OCI-M2 (cell line): Measurements from ENCODE around the gene LITAF.
"Not testable (repeated sequence)": the region's sequence is repeated elsewhere in the genome, so short reads cannot be mapped to it uniquely, and the experiment has no call there.

Source experiments
- DNase-seq: peaks from one replicate; lab custom pipeline; 2025; ENCODE audit not compliant: unreplicated experiment; lab: John Stamatoyannopoulos, UW

The LITAF gene

GRCh38 chr16:11576427-11577289 lies 10.1 kb downstream of the LITAF start:
- DNase-seq, result no peak

GRCh38 chr16:11575223-11575589 lies 11.5 kb downstream of the LITAF start:
- DNase-seq, result no peak

GRCh38 chr16:11572301-11572995 lies 14.3 kb downstream of the LITAF start:
- DNase-seq, result no peak

GRCh38 chr16:11571549-11571948 lies 15.2 kb downstream of the LITAF start:
- DNase-seq, result no peak

DNA sequence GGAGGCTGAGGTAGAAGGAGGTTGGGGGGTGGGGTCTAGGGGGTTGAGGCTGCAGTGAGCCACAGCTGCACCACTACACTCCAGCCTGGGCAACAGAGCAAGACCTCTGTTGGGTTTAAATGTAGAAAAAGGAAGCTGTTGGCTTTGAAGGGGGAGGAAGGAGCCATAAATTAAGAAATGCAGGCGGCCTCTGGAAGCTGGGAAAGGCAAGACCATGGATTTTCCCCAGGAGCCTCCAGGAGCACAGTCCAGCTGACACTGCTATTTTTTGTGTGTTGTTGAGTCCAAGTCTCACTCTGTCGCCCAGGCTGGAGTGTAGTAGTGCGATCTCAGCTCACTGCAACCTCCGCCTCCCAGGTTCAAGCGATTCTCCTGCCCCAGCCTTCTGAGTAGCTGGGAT lies 15.9 kb downstream of the LITAF start:
- DNase-seq, result no peak

GRCh38 chr16:11570258-11570657 lies 16.5 kb downstream of the LITAF start:
- DNase-seq, result no peak

- no peak for DNase-seq
Measured at GRCh38 chr16:11566398-11566797, 20.3 kb downstream of the LITAF start.

GRCh38 chr16:11565665-11566064 lies 21.1 kb downstream of the LITAF start:
- DNase-seq, result no peak

DNA sequence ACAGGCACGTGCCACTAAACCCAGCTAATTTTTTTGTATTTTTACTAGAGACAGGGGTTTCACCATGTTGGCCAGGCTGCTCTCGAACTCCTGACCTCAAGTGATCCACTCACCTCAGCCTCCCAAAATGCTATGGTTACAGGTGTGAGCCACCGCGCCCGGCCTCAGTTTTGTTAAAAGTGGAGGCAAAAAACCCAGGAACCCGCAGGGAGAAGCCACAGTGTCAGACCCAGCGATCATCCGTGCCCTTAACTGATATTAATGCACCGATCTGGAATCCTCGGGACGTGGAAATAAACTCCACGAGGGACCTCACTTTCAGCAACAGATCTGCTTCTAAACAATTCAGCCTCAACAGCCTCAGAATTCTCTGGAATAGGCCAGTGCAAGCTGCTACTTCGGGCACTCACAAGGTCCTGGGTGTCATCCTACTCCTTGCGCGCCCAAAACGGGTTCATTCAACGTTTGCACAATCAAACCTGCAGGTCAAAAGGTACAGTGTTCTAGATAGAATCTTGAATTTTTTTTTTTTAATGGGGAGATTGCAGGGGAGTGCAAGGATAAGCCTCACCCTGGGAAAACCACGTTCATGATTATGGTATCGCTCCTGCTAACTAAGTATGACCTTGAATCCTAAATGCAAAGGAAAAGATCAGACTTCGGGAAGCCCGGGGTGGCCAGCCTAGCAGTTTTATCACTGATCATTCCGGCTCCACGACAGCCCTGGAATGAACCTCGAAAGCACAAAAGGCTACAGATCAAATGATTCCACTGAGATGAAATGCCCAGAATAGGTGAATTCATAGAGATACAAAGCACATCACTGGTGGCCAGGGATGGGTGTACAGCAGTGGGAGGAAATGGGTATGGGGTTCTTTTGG lies 22.4 kb downstream of the LITAF start:
- DNase-seq, result no peak

GRCh38 chr16:11563493-11564040 lies 23.2 kb downstream of the LITAF start:
- no peak for DNase-seq

- no peak for DNase-seq
Measured at GRCh38 chr16:11562941-11563340, 23.8 kb downstream of the LITAF start.

DNA sequence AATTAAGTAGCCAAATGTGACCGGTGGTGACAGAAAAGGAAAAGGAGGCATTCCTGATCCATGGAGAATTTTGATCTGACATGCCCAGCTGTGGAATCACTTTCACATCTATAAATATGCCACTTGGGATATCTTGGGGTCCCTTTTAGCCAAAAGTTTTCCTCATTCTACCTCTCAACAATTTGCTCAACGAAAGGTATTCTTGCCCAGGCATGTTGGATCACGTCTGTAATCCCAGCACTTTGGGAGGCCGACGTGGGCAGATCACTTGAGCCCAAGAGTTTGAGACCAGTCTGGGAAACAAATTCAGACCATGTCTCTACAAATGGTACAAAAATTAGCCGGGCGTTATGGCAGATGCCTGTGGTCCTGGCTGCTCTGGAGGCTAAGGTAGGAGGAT lies 24.3 kb downstream of the LITAF start:
- no peak for DNase-seq

DNA sequence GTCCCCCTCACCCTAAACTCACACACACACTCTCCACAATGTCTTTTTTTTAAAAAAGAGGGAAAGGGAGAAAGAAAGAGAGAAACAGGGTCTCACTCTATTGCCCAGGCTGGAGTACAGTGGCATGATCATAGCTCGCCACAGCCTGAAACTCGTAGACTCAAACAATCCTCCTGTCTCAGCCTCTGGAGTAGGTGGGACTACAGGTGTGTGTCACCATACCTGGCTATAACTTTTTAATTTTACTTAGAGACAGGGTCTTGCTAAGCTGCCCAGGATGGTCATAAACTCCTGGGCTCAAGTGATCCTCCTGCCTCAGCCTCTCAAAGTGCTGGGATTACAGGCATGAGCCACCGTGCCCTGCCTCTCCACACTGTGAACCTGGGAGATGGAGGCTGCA lies 24.9 kb downstream of the LITAF start:
- DNase-seq, result no peak

GRCh38 chr16:11561454-11561805 lies 25.3 kb downstream of the LITAF start:
- DNase-seq, result no peak

DNA sequence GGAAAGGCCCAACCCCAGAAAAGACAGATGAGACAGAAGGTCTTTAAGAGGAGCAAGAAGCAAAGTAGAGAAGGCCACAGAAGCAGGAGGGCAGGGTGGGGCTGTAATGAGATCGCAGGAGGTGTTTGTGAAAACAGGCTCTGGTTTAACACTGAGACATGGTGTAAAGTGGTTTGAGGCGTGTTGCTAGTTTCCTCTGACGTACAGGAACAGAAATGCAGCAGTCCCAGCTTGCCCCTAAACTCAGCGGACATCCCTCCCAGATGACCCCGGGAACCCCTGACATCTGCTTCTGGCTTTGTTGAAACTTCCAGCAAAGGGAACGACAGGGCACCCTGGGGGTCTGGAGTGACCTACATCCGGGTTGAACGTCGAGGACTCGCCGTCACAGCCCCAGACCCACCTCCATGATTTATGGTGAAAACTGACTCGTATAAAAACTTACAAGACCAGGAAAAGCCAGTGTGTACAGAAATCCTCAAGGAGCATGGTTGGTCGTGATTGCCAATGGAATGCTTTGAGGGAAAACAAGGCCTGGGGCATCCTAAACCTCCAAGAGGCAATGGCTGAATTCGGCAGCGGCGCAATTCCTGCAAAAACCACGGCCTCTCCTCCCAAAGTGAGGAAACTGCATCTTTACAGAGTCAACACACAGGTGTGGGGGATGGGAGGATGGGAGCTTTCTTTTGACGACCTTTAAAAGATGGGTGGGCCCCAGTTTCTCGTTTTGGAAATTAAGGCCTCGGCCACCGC lies 25.8 kb downstream of the LITAF start:
- DNase-seq, result no peak

- not testable (repeated sequence) for DNase-seq
Measured at GRCh38 chr16:11558308-11558823, 28.4 kb downstream of the LITAF start.

GRCh38 chr16:11557801-11558200 lies 28.9 kb downstream of the LITAF start:
- no peak for DNase-seq

DNA sequence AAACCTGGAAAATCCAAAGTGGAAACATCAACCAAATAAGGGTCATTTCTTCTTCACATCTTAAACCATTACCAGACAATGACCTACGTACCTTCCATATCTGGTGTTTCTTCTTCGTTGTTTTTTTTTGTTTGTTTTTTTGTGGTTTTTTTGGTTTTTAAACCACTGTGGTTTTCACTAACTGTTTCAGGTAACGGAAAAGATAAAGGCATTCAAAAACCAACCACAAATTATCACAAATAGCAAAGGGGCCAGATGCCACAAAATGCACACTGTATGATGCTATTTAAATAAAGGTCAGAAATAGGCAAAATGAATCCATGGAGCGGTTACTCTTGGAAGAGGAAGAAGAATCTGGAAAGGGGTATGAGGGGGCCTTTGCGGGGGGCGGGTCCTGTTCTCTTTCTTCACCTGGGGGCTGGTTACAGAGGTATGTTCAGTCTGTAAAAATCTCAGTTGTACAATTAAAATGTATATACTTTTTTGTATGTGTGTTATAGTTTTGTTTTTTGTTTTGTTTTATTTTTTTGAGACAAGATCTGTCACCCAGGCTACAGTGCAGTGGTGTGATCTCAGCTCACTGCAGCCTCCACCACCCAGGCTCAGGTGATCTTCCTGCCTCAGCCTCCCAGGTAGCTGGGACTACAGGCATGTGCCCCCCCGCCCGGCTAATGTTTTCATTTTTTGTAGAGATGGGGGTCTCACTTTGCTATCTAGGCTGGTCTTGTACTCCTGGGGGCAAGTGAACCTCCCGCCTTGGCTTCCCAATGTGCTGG lies 29.6 kb downstream of the LITAF start:
- no peak for DNase-seq

GRCh38 chr16:11556214-11556819 lies 30.4 kb downstream of the LITAF start:
- no peak for DNase-seq
